GM19455 (cell line): ENCODE measurements around the gene STARD9.
"Not testable (repeated sequence)": the region's sequence is repeated elsewhere in the genome, so short reads cannot be mapped to it uniquely, and the experiment has no call there.

Experiments
- ATAC-seq: cut with Tn5 transposase; IDR thresholded peaks from one replicate; pipeline ENCODE4 v1.9.1; 2021; ENCODE audit not compliant: unreplicated experiment

Gene STARD9

GRCh38 chr15:42760759-42761158 is 185.4 kb downstream of the STARD9 start:
- ATAC-seq, result no peak

GRCh38 chr15:42761813-42762212 is 186.4 kb downstream of the STARD9 start:
- not testable (repeated sequence) for ATAC-seq

GRCh38 chr15:42764154-42764731 is 188.8 kb downstream of the STARD9 start:
- not testable (repeated sequence) for ATAC-seq

GRCh38 chr15:42766109-42766508 is 190.7 kb downstream of the STARD9 start:
- ATAC-seq, result not testable (repeated sequence)
